Endothelial cell of umbilical vein (primary cell): Measurements from ENCODE around the gene ZNF10. TPM values are rescaled to one million over a fixed set of nuclear protein-coding genes. Genes with fewer than 3 reads are reported as not detected.

Source experiments
- polyA plus RNA-seq, 4 experiments: library from polyadenylated mRNA; depleted of rRNA in 3 of 4; stranded (reverse) in 3 of 4; unstranded in 1 of 4; fragments of >200 nt; gene quantifications; 2 replicates each; pipeline versions ENCODE4 v1.2.1 to v1.2.3, GENCODE V29; 2011 to 2012; ENCODE audit warnings: missing spikeins in 1 of 4
- total RNA-seq: library from RNA; stranded (reverse); gene quantifications from 2 replicates; pipeline ENCODE4 v1.2.3, GENCODE V29; 2021

Gene ZNF10
- total and polyA plus RNA-seq, 2 donors (not counting 3 experiments of a cell fraction or from before 2014, with no cell fraction given), result 3.7 to 5.8 TPM

Other genes starting within 250 kb of the ZNF10 start
- gene CHFR, start 243.0 kb upstream of the ZNF10 start, total RNA-seq, result 64.7 and 66.5 TPM in 2 replicates
- gene CHFR, start 243.0 kb upstream of the ZNF10 start, polyA plus RNA-seq, result 45.4 and 57.0 TPM in 2 replicates
- gene ZNF605, start 174.3 kb upstream of the ZNF10 start, total RNA-seq, result 11.0 and 11.3 TPM in 2 replicates
- 2.4 TPM in 2 replicates for gene ZNF605, start 174.3 kb upstream of the ZNF10 start, polyA plus RNA-seq
- gene ZNF26, start 144.3 kb upstream of the ZNF10 start, total RNA-seq, result 9.7 and 11.1 TPM in 2 replicates
- gene ZNF26, start 144.3 kb upstream of the ZNF10 start, polyA plus RNA-seq, result 5.9 and 7.1 TPM in 2 replicates
- 26.0 TPM in 2 replicates for gene ZNF84, start 93.1 kb upstream of the ZNF10 start, total RNA-seq
- 8.8 and 9.0 TPM in 2 replicates for gene ZNF84, start 93.1 kb upstream of the ZNF10 start, polyA plus RNA-seq
- gene ZNF140, start 49.7 kb upstream of the ZNF10 start, total RNA-seq, result 10.5 and 11.9 TPM in 2 replicates
- gene ZNF140, start 49.7 kb upstream of the ZNF10 start, polyA plus RNA-seq, result 7.6 and 8.9 TPM in 2 replicates
- 1.2 and 1.5 TPM in 2 replicates for gene ZNF891, start 353 bp upstream of the ZNF10 start, total RNA-seq
- 0.29 and 0.32 TPM in 2 replicates for gene ZNF891, start 353 bp upstream of the ZNF10 start, polyA plus RNA-seq
- 17.3 and 18.2 TPM in 2 replicates for gene ZNF268, start 50.9 kb downstream of the ZNF10 start, total RNA-seq
- gene ZNF268, start 50.9 kb downstream of the ZNF10 start, polyA plus RNA-seq, result 4.6 and 7.7 TPM in 2 replicates
- gene ANHX, start 105.2 kb downstream of the ZNF10 start, total RNA-seq, result not detected in 2 replicates
- gene ANHX, start 105.2 kb downstream of the ZNF10 start, polyA plus RNA-seq, result not detected in 2 replicates